GM12875 (cell line): ENCODE measurements around the gene PXMP2.

Source experiments
- H3K4me3 ChIP-seq: one replicate; pipeline ENCODE4 v1.5.1; 2011; ENCODE audit warnings: low read depth, low read length, control low read depth
- CTCF ChIP-seq: IDR thresholded peaks from 2 replicates; pipeline ENCODE4 v1.5.1; 2011; ENCODE audit warnings: low read depth, mild to moderate bottlenecking, control low read depth, inconsistent platforms, low read length, moderate library complexity, borderline replicate concordance; ENCODE audit not compliant: insufficient read depth

The PXMP2 gene

GRCh38 chr12:132653567-132654290, 33.7 kb upstream of the PXMP2 start:
- H3K4me3 ChIP-seq = no peak overlapping the region
- no peak for TF ChIP-seq CTCF

DNA sequence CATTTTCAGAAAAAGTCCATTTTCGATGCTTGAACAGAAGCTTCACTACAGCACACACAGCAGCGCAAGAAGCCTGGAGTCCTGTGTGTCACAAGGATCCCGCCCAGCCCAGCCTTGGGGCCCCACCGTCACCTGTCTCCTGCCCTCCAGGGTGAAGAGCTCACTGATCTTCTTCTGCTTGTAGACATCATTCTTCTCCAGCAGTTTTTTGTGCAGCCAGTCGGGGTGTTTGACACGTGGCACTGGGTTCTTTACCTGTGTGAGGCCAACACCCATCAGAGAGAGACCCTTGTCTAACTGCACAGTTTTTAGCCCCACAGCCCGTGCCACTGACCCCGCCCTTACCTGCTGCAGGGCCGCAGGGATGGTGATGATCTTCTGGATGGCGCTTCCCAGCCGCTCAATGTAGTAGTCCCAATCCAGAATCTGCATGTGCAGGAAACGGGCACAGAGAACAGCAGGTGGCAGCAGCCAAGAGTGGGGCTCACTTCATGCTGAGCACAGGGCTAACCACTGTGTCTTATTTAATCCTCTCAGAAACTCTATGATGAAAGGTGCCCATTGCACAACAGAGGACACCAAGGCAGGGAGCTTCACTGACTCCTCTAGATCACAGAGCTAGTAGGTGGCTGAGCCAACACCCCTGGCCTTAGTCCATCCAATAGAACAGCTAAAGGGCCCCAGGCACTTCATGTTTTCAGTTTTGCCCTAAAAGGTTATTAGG, 30.2 kb upstream of the PXMP2 start:
- H3K4me3 ChIP-seq = no peak overlapping the region
- no peak for TF ChIP-seq CTCF

- no peak for TF ChIP-seq CTCF
- no peak overlapping the region for H3K4me3 ChIP-seq
These were observed 29.1 kb upstream of the PXMP2 start for GRCh38 chr12:132658149-132658894.

- no peak for TF ChIP-seq CTCF
- no peak overlapping the region for H3K4me3 ChIP-seq
These were observed 28.2 kb upstream of the PXMP2 start for GRCh38 chr12:132659146-132659545.

DNA sequence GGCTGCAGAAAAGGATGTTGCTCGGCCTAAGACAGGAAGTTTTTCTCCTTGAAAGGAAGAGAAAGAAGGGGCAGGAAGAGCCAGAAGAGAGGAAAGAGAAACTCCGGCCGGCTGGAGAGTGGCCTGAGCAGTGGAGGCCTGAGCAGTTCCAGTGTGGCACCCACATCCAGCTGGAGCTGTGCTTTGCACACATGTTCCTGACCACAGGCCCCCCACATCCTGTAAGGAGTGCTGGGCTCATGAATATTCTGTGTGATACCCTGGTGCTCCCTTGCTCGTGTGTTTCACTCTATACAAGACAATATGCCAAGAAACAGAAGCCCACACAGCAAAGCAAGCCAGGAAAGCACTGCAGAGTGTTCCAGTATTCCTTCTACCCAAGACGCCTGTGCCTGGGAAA, 27.3 kb upstream of the PXMP2 start:
- H3K4me3 ChIP-seq = no peak overlapping the region

GRCh38 chr12:132660996-132661395, 26.4 kb upstream of the PXMP2 start:
- no peak overlapping the region for H3K4me3 ChIP-seq

More for the DNA sequence above, 27.3 kb upstream of the PXMP2 start:
- no peak for TF ChIP-seq CTCF

More at GRCh38 chr12:132660996-132661395, 26.4 kb upstream of the PXMP2 start:
- no peak for TF ChIP-seq CTCF
